ENCODE results near the gene HRAS.
A peak's percentile ranks its signal among the peaks of the same experiment; 100 is the strongest.
"Not testable (repeated sequence)": the region's sequence is repeated elsewhere in the genome, so short reads cannot be mapped to it uniquely, and the experiment has no call there.

The HRAS gene
- total RNA-seq = 22.0 reads per million, percentile 49 among the genes with 10 or more reads in this experiment

DNA sequence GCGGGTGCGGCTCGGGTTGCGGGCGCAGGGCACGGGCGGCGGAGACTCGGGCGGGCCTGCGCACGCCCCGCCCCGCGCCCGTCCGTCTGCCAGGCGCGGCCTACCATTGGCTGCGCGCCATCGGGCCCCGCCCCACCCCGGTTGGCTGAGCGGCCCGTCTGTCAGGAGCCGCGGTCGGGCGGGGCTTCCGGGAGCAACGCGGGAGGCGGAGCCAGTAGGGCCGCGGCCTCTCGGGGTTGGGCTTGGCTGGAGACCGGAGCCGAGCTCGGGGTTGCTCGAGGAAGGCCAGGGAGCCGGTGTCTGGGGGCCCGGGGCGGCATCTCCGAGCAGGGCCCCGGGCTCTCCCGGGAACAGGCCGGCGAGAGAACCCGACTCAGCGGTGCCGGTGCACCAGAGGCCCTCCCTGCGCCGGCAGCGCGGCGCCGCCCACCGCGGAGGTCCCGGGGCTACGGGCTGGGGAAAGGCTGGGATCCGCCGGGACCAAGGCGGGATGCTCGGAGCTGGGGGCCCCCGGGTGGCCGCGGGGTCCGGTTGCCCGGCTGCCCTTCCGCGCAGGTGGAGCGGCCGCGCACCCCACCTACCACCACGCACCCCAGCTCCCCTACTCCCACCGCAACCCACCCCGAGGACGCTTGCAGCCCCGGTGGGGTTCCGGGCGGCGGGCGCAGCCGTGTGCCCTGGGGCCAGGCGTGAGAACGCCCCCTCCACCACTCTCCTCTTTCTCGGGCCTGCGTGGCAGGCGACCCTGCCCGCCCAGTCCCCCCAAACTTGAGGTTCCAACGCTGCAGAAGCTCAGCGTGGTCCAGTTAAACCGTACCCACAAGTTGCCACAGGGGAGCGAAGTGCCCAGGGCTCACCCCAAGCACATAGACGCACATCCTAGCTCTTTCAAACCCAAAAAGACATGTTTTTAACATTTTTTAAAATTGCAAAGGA lies at the start of gene HRAS:
HRAS (minus strand) TSS at position 58 of the 936 bp plus-strand sequence.
- DNase-seq = peak; percentile 94

DNA sequence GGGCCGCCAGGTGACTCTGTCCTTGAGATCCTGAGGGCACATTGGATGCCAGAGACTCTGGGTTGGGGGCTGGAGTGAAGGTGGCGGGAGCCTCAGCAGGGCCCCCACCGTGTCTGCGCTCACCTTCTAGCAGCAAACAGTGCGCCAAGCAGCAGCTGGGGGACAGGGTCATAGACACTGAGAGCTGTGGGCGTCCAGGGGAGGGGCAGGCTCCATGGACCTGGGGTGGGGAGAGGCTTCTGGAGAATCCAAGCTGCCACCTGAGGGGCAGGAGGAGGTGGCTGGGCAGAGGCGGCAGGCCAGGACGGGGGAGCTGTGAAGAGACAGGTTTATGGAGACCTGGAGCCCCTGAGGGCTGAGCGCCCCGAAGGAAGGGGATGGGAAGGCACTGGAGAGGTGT lies 48.9 kb upstream of the HRAS start:
- DNase-seq = no peak

DNA sequence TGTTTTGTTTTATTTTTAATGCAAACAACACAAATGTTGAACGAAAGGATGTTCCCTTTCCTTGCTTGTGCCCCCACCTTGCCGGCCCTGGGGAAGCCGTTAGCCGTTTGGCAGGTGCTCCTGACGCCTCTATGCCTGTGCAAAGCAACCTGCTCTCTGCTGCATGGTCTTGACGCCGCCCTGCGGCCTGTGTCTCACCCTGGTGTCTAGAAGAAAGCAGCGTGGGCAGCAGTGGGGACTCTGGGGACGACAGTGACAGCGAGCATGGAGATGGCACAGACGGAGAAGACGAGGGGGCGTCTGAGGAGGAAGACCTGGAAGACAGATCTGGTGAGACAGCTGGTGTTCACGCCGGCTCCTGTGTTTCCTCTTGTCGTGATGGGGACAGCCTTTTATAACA lies 46.4 kb upstream of the HRAS start:
- DNase-seq = no peak

DNA sequence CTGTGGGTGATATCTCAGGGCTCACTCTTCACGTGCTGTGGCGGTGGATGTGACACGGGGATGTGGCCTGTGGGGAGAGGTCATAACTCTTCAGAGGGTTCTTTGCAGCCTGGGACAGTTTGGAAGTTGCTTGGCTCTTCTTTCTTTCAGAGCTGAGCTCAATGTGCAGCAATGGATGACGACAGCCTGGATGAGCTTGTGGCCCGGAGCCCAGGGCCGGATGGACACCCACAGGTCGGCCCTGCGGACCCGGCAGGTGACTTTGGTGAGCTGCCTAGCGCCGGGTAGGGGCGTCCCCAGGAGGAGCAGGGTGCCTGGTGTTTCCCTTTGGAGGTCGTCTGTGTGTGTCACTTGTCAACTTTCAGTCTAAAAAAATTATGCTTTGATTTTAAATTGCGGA lies 46.0 kb upstream of the HRAS start:
- no peak for DNase-seq

DNA sequence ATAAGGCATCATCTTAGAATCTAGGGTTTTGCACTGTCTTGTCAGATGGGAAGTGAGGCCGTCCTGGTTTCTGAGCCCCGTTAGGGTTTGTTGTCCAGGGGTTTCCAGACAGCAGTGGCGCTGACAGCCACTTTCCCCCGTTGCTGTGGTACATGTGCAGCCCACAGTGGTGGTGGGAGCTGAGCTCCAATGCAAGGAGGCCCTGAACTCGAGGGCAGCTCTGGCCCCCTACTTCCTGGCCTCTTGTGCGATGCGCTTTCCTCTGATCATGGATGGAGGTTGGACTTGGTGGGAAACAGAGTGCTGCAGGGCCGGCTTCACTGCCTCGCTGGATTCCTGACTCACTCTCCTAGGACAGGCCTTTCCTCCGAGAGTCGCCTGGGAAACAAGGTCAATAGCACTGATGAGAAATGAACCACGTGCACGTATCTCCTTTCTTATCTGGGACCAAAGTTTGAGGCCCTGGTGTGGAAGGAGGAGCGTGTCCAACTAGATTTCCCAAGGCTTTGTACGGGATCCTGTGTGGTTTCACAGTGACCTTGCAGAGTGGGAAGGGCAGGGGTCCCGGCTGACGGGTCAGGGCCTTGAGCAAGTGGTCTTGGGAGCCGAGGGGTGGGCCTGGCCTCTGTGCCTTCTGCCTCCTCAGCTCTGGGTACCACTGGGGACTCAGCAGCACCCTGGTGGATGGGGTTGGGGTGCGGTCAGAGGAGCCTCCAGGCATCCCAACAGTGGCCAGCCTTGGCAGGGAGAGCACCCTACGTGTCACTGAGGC lies 44.6 kb upstream of the HRAS start:
- no peak for DNase-seq

DNA sequence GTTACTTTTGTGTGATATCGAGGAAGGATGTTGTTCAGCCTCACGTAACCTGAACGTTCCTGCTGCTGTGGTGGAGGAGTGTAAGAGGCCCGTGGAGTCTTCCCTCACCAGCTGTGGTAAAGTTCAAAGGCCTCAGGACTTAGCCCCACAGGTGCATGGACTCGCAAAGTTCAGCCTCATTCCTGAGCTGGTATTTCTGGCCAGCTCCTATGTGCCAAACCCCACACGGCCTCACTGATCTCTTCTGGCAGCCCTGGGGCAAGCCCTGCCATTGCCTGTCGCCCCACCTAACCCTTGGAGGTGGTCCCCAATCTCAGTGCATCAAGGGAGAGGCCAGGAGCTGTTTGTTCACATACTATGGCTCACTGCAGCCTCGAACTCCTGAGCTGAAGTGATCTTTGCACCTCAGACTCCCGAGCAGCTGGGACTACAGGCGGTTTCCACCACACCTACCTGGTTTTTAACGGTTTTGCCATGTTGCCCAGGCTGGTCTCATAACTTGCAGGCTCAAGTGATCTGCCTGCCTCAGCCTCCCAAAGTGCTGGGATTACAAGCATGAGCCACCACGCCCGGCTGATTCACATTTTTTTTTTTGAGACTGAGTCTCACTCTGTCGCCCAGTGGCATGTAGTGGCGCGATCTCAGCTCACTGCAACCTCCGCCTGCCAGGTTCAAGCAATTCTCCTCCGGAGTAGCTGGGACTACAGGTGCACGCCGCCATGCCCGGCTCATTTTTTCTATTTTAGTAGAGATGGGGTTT lies 43.1 kb upstream of the HRAS start:
- no peak for DNase-seq

DNA sequence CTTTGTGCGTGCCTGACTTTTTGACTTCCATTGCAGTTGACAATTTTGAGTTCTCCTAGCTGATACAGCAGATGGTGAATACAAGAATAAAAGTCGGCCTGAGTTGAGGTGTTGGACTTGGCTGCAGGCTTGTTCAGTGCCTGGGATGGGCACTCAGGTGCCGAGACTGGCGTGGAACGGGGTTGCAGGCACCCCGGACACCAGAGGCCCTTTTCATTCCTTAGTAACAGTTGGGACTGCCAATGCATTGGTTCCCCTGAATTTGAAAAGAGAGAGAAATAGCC lies 42.2 kb upstream of the HRAS start:
- DNase-seq = no peak

DNA sequence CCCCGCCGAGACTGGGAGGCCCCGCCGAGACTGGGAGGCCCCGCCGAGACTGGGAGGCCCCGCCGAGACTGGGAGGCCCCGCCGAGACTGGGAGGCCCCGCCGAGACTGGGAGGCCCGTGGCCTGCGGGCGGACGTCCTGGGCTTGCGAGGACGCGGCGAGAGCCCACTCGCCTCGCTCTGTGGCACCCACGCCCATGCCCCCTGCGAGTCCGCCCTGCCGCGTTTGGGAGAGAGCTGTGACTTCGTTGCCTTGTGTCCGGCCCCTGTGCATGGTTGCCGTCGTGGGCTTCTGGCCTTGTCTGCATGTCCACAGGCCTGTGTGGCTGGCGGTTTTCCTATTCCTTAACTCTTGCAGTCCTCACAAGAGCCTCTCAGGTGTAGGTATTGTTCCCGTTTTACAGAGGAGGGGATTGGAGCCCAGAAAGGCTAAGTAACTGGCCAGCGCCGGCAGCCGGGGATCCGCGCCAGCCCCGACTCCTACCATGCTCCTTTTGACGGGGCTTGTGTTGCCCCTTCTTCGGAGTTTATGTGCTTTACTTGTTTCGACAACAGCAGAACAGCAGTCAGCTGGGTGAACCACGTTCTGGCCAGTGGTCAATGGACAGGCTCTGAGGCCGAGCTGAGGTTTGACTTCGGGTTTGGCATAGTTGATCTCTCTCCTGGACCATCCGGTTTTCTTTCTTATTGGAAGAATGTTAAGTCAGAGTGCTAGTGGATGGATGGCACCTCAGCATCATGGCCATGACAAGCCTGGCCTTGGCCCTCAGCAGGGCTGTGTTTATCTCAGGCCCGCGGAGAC lies 41.6 kb upstream of the HRAS start:
- no peak for DNase-seq

DNA sequence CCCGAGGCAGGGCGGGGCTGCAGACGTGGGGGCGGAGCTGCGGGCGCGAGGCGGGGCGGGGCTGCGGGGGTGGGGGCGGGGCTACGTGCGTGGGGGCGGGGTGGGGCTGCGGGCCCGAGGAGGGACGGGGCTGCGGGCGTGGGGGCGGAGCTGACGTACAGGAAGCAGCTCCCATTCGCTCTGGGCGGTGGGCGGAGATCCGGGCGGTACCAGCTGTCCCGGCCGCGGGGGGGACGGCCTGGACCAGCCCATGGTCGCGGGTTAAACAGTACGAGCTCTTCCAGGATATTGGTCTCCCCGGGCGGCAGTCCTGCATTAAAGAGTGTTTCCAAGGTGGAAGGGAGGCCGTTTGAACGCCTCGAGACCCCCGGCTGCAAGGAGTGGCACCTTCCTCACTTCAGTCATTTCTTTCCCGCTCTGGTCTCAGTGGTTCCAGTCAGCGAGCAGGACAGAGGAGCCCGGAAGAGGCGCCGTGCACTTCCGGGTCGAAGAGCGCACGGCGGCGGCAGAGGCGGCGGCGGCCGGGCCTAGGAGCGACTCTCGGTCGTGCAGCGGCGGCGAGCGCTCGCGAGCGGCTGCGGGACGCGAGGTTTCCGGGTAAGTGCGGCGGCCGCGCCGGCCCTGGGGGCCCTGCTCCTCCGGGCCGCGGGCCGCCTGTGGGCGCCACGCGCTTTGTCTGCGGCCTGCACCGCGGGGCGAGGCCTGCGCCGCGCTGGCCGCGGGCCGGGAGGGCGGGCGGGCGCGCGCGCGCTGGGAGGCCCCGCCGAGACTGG lies 40.8 kb upstream of the HRAS start, which contains the start of gene PHRF1:
PHRF1 (plus strand) TSS at position 475 of the 773 bp plus-strand sequence. CDS start 5,043 bp downstream, outside the sequence.
- DNase-seq = peak; percentile 92

DNA sequence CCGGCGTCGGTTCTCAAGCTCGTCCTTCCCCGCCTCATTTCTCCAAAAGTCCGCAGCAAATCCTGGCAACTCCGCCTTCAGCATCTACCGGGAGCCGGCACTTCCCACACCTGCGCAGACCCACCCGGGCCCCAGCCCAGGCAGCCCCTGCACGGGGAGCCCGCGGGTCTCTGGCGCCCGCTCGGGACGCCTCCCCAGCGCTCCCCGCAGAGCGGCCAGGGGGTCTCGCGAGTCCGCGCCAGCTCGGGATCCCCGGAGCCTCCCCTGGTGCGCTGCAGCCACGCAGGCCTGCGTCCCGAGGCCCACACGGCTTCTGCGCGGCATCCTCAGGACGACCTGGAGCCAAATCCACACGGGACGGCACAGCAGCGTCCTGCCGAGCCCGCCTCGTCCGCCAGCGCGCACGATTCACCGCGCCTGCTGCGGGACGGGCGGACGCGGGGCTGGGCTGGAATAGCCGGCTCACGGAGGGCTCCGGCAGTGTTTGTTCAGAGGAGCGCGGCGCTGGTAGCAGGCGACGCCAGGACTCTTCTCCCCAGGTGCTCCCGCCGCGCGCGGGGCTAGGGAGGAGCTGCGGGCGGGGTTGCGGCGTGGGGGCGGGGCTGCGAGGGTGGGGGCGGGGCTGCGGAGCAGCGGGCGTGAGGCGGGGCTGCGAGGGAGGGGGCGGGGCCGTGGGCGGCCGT lies 40.1 kb upstream of the HRAS start:
- DNase-seq = no peak

DNA sequence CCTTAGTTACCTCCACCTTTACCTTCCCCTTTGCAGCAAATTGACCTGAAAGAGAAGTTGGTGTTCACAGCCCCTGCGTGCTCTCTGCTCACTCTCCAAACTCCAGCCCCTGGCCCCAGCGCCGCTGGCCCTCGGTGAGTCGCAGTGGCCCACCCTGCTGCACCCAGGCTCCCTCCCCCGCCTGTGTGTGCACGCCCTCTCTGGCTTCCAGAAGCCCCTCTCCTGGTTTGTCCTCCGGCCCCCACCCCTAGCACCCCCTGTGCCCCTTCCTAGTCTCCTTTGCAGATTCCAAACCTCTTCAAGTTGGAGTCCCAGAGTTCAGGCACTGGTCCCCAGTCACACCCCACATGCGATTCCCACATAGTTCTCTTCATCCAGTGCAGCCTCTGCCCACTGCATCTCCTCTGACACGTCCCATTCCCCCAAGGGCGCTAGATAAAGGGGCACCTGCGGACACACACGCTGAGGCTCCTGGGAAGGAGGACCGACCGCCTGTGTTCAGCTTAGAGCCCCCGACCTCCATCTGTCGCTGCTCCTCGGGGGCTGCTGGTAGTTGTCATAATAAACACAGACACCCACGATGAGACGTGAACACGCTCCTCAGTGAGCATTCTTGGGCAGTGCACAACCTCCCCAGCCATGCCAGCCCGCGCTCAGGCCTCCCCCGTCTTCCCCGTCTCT lies 39.4 kb upstream of the HRAS start:
- DNase-seq = no peak

DNA sequence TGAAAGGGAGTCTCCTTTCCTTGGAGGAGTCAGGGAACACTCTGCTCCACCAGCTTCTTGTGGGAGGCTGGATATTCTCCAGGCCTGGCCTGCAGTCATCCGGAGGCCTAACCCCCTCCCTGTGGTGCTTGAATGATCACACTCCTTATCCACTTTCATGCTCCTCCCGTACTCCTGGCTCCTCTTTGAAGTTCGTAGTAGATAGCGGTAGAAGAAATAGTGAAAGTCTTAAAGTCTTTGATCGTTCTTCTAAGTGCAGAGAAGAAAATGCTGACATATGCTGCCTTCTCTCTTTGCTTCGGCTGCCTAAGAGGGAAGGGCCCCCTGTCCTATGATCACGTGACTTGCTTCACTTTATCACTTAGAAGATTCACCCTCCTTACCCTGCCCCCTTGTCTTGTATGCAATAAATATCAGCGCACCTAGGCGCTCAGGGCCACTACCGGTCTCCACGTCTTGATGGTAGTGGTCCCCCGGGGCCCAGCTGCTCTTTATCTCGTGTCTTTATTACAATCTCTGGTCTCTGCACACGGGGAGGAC lies 38.7 kb upstream of the HRAS start:
- not testable (repeated sequence) for DNase-seq

DNA sequence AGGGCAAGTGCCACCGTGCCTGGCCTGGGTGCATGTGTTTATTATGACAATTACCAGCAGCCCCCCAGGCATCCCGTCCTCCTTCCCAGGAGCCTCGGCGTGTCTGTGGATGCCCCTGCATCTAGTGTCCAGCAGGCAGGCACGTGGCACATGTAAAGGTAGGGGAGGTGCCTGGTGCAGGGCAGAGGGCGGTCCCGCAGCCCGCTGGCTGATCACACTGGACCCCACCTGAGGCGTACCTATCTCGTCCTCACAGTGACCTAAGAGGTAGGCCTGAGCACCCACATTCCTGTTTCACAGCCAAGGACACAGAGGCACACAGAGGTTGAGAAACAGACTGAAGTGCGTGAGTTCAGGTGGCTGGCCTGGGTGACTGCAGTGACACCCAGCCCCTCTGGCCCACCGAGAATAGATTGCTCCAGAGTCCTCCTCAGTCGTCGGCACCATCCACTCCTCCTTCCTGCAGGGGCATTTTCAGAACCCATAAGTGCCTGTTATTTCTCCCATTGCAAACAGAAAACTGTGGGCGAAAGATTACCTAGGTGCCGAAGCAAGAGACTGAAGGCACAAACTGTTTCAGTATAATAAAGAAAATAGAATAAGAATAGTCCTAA lies 37.9 kb upstream of the HRAS start:
- no peak for DNase-seq

DNA sequence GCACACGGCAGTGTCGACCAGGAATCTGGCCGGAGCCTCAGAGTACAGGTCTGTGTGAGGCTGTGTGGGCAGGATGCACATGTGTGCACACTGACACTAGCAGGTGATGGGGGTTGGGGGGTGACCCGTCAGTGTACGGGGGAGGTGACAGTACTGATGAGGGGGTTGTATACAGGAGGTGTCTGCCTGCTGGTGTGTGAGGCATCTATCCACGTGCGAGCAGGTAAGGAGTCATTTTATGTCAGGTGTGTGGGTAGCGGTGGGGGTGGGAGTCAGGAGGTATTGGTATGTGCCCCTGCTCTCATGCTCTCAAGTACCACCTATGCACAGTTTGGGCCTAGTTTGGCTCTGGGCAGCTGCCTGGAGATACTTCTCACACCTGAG lies 36.4 kb upstream of the HRAS start:
- no peak for DNase-seq

DNA sequence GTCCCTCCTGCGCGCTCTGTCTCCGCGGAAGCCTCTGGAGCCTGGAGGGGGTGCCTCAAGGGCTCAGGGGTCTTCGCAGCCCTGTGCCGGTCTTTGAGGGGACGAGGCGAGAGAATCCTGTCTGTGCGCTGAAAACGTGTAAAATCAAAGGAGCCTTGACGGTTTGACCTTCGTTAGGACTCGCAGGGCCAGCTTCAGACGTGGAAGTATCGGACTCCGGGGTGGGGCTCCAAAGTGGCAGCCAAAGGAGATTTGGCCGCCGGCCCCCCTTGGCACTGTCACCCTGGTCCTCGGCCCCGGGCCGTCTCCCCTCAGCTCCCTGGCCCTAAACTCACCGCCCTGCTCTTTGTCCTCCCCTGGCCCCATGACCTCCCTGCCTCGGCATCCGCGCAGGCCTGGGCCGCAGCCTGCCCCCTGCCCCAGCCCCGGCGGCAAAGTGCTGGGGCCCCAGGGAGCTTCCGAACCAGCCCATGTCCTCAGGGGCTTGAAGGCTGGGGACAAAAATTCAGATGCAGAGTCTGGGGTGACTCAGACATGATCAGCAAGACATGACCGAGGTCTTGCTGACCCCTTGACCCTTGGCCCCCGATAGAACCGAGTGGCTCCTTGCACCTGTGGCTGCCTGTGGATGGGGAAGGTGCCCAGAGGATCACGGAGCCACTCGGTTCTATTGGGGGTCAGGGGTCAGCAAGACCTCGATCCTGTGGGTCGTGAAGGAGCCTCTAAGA lies 33.9 kb upstream of the HRAS start:
- no peak for DNase-seq

DNA sequence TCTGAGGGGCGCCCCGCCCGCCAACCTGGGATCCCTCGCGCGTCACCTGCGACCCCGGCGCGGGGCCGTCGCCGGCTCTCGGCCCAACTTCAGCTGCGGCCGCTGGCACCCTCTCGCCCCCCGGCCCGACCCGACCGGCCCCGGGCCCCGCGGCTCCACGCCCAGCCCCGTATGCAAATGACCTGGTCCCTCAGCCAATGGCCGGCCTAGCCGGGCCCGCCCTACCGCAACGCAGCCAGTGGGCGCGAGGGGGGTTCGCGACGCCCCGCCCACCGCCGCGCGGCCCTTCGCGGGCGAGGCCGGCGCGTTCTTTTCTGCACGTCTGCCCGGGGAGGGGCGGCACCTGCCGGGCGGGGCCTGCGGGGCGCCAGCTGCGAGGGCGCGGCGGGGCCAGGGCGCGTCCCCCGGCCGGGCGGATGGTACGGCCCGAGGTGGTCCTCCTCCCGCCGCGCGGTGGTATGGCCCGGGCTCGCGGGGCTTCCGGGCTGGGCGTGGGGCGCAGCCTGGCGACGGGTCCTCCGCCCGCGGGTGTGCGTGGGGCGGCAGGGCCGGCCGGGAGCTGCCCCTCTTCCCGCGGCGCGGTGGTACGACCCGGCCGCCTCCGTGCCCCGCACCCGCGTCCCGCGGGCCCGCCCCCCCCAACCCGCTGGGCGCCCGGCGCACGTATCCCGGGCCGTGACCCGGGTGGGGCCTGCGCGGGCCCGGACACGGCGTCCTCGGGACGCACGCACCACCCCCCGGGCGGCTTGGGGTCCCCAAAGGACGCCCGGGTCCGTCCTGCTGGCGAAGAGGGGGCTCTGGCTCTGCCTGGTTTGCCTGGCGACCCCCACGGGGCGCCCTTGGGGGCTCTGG lies 33.2 kb upstream of the HRAS start:
- peak; percentile 87 for DNase-seq

DNA sequence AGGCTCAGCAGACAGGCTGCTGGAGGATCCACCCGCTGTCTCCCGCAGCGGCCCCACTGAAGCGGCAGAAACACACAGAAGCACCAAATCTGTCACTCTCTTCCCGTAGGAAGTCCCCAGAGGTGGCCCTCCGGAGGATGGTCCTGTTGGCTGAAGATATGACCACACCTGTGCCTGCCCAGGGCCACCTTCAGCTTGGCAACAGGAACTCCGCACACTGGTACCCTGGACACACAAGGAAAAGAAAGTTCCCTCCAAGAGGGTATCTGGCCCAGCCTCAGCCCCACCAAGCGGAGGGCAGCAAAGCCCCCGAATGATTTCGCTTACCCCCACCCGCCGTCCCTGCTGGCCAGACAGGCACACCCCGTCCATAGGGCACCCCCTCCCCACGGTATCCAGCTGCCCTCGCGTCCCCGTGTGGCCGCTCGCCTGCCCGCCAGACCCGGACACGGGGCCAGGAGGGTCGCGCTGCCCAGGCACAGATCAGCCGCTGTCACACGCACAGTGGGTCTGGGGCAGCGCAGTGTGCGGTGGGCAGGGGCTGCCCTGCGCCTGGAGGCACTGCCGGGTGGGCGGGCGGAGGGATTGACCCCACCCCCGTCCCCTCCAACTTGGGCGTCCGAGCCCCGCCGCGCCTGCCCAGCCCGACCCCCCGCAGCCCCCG lies 32.4 kb upstream of the HRAS start:
- DNase-seq = no peak

Data from effector CD4-positive, alpha-beta T cell (primary cell).